HG02798 (cell line): ENCODE results near the gene TJP1.
"Not testable (repeated sequence)": the region's sequence is repeated elsewhere in the genome, so short reads cannot be mapped to it uniquely, and the experiment has no call there.

Experiments used
- ATAC-seq: cut with Tn5 transposase; IDR thresholded peaks from one replicate; pipeline ENCODE4 v1.9.1; 2021; ENCODE audit warnings: mild to moderate bottlenecking; ENCODE audit not compliant: unreplicated experiment, poor library complexity

TJP1 gene

DNA sequence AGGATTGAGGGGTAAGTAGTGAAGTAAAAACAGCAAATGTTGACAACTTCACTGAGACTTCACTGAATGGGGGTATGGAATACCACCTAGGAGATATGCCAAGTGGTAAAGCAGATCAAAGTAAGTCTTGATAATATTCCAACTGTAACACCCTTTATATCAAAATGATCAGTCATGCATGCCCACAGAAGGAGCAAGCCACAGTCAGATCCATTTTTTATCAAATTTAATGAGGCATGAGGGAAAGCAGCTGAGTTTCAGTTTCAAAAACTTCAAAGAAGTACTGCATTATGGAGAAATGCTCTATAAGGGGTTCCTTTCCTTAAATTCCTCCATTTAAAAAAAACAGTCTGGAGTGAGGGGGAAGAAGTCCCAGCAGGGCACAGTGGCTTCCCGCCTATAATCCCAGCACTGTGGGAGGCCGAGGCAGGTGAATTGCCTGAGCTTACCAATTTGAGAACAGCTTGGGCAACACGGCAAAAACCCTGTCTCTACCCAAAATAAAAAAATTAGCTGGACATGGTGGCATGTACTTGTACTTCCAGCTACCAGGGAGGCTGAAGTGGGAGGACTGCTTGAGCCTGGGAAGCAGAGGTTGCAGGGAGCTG is 56.9 kb downstream of the TJP1 start:
- ATAC-seq = no peak

DNA sequence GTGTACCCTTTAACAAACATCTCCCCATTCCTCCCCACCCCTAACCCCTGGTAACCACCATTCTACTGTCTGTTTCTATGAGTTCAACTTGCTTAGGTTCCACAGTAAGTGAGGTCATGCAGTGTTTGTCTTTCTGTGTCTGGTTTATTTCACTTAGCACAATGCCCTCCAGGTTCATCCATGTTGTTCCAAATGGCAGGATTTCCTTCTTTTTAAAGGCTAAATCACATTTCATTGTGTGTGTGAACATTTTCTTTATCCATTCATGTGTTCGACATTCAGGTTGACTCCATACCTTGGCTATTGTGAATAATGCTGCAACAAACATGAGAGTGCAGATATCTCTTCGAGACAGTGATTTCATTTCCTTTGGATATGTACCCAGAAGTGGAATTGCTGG is 62.7 kb downstream of the TJP1 start:
- no peak for ATAC-seq

DNA sequence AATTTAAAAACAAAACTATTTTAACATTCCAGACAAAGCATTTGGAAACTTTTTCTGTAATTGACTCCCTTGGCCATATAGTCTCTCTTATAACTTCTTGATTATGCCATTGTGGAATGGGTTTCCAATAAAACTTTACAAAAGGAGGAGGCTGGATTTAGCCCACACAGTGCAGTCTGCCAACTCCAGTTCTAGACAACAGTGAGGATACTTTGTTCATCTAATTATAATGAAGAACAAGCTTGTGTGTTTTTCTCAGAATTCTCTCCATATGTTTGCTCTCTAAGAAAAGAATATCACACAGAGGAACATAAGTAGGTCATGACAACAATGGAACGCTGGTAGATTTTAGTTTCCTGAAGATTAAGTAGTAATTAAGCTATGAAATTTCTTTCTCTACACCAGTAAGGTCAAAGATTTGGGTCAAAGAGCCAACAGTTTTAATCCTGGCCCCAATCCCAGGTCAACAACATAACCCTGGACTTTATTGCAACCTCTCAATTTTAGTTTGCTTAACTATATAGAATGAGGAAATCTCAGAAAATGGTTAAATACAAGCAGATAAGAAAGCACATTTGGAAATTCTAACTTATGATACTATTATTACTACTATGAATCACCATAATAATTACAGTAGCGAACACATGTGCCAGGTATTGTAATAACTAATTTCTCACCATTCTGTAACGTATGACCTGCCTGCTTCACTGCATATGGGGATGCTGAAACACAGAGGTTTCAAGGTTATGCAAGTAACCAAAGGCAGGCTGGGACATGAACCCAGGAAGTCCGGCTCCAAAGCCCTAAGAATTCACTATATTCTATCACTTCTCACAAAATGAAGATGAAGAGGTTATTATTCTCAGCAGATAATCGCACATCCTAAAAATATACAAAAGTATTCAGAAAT is 65.7 kb downstream of the TJP1 start:
- no peak for ATAC-seq

DNA sequence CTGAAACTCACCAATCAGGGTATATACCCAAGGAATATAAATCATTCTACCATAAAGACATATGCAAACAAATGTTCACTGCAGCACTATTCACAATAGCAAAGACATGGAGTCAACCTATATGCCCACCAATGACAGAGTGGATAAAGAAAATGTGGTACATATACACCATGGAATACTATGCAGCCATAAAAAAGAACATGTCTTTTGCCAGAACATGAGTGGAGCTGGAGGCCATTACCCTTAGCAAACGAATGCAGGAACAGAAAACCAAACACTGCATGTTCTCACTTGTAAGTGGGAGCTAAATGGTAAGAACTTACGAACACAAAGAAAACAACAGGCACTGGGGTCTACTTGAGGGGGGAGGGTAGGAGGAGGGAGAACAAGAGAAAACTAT is 68.3 kb downstream of the TJP1 start:
- not testable (repeated sequence) for ATAC-seq

DNA sequence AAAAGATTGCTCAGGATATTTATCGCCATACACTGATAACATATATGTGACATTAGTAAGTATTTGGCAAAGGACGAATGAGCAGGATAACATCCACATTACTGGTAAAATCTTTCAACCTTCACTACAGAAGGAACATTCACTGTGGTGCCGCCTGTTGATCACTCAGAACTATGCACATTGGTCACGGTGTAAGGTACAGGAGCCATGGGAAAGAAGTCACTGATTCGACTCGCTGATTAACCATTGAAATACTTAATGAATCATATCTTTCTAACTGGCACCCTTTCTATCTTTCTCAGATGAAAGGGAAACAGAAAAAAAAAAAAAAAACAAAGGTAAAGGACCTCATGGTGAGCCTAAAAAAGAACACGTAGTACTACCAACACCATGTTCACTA is 68.8 kb downstream of the TJP1 start:
- no peak for ATAC-seq

DNA sequence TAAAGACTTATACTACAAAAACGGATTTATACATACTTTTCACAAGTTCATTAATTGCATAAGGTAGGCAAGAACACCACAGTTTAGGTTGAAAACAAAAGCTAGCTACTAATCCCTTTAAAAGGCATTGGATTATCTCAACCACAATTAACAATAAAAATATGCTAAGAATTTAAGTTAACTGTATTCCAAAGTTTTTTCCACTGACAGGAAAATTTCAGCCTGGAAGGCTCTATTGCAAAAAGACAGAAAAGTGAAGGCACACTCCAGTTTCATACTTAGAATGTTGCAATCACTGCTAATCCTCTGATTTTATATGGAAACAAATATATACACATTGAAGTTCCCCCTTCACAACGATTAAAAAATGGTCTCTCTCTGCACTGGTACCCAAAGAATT is 71.5 kb downstream of the TJP1 start:
- no peak for ATAC-seq

DNA sequence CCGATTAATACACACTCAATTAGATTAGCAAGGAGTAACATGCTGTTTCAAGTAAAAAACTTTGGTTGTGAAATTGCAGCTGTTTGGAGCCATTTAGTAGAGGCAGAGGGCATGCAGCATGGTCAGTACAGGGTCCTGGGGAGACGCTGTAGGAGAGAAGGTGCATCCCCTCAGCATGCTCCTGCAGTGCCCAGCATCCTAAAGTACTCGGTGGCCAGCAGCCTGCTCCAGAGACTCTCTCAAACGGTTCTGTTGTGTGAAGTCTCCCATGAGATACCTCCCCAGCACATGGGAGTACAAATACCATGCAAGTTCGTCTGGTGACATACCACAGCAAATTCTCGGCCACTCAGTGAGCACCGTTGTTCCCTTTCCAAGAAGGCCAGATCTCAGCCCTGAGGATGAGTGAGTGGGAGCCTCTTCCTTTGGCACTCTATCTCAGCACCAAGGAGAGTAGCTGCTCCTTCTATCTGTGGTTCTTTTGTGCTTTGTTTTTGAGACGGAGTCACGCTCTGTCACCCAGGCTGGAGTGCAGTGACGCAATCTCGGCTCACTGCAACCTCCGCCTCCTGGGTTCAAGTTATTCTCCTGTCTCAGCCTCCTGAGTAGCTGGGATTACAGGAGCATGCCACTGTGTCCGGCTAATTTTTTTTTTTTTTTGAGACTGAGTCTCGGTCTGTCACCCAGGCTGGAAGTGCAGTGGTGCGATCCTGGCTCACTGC is 72.7 kb downstream of the TJP1 start:
- ATAC-seq = no peak

DNA sequence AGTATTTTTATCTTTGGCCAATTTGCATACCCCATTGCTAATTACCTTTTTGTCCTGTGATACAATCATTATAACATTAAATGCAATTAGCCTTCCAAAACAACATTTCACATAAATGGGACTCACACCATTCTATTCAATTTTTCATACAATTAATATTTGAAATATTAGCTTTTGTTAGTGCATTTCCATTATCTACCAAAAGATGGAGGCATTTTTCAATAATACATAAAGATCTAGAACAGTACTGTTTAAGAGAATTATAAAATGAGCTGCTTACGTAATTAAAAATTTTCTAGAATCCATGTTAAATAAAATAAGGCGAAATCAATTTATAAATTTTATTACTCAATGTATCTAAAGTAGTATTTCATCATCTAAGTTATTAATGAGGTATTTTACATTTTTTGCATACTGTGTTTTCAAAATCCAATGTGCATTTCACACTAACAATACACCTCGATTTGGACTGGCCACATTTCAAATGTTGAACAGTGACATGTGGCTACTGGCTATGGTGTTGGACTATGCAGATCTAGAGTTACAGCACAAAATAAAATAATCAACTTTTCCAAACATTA is 74.3 kb downstream of the TJP1 start:
- ATAC-seq = no peak

DNA sequence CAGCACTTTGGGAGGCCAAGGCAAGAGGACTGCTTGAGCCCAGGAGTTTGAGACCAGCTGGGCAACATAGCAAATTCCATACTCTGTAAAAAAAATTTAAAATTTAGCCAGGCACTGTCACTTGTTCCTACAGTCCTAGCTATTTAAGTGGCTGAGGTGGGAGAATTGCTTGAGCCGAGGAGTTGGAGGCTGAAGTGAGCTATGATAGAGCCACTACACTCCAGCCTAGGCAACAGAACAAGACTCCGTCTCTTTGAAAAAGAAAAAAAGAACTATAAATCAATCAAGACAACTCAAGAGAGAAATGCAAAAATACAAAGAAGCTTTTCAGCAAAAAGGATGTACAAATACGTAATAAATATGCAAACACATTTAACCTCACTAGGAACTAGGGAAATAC is 78.8 kb downstream of the TJP1 start:
- ATAC-seq = no peak

DNA sequence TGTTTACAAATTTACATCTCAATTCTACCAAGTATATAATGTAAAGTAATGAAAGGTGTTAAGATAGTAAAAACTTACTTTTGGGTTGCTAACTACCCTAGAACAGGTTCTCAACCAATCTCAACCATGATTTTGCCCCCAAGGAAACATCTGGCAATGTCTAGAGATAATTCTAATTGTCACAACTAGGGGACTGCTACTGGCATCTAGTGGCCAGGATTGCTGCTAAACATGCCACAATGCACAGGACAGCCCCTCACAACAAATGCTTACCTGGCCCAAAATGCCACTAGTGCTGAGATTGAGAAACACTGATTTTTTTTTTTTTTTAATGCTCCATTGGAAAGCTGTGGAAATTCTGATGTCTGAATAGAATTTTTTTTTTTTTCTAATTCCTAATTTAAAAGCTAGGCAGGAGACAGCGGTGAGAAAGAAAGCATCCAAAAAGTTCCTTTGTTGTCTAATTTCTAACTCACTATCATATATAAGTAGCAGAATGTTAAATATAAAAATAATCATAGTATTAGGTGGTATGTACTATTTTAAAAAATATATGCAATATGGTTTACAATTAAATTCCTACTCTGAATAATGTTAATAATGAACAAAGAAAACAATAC is 81.5 kb downstream of the TJP1 start:
- no peak for ATAC-seq

DNA sequence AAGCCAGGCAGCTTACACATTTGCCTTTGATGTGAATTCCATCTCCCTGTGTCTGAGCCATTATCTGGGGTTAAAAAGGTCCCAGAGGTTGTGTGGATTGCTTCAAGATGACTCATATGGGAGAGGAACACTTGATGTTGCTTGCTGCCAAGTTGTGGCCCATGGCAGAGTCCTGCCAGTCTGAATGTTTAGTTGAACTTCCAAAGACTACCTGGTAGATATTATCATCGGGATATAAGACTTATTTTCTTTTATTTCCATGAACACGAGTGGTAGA is 85.6 kb downstream of the TJP1 start:
- no peak for ATAC-seq

DNA sequence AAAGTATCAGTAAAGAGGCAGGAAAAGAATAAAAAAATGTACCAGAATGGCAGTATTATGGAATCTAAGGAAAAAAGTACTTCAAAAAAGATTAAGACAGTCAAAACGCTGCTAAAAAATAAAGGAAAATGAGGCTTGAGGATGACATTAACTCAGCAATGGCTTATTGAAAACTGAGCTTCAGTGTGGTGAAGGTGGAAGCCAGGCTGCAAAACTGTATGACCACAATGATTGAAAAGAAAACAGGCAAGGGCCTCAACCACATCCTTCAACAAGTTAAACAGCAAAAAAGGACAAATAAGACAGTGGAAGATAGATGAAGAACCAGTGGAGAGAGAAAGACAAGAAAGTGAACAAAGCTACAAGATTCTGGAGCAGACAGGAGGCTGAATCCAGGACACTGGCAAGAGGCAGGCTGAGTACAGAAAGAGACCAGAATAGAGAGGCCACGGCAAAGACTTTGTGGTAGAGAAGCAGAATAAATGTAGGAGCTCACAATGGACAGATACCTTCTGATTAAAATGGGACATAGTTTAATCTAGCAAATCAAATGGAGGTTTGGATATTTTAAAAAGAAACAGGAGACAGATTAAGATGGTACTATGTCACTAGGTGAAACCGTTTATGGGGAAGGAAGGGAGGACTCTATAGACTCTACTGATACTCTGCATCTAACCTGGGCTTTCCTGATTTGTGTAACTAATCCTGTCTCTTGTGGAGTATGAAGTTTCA is 86.1 kb downstream of the TJP1 start:
- ATAC-seq = peak; percentile 56

DNA sequence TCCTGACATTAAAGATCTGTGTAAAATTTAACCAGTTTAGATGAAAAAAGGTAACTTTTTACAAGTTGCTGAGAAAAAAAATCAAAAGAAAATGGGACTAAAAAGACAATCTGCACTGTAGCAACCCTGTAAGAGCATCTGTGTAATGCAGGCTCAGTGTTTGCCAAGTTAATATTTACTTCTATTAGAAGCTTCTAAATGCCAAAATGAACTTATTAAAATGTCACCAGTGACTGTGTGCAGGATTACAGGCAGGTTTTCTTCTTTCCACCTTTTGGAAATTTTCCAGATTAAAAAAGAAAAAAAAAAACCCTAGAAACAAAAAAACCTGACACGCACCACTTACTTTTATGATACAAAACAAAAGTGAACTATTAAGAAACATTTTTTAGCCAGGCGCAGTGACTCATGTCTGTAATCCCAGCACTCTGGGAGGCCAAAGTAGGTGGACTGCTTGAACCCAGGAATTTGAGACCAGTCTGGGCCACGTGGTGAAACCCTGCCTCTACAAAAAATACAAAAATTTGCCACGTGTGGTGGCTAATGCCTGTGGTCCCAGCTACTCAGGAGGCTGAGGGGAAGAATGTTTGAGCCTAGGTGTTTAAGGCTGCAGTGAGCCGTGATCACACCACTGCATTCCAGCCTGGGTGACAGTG is 87.2 kb downstream of the TJP1 start:
- ATAC-seq = no peak

DNA sequence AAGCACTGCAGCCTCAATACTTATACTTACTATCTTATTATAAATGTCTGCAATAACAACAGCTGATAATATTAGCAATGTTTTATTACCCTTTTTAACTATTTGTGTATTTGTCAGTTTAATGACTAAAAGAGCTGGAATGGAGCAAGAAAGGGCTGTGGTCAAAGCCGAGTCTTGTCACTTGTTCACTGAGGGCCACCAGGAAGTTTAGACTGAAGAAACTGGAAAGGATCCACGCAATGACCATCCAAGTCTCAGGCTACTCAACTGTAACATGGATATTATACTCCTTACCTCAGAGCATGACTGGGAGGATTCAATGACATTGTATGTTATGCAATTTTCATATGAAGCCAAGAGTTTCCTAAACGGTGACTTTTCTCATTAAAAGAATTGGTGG is 90.4 kb downstream of the TJP1 start:
- ATAC-seq = no peak

DNA sequence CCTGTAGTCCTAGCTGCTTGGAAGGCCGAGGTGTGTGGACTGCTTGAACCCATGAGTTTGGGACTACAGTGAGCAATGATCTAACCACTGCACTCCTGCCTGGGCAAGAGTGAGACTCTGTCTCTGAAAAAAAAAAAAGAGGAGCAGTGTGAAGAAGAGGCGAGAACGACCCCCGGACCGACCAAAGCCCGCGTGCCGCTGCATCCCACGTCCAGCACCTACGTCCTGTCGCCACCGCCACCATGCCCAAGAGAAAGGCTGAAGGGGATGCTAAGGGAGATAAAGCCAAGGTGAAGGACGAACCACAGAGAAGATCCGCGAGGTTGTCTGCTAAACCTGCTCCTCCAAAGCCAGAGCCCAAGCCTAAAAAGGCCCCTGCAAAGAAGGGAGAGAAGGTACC is 91.8 kb downstream of the TJP1 start:
- not testable (repeated sequence) for ATAC-seq

DNA sequence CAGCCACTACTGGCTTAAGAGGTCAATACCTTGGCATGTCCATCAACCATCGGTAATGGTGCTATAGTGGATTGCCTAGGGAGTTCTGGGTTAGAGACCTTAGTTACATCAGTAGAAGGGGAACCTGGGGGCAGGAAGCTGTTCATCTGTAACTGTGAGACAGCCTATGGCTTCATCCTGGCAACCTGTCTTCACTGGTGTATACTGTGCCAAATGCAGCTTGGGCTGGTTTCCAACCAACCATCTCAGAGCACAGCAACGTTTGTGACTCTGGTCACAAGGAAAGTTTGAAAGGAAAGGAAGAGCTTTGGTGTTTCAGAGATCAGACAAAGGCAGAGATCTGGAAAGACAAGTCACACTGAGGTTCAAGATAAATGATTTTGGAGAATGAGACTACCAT is 93.8 kb downstream of the TJP1 start:
- ATAC-seq = no peak

DNA sequence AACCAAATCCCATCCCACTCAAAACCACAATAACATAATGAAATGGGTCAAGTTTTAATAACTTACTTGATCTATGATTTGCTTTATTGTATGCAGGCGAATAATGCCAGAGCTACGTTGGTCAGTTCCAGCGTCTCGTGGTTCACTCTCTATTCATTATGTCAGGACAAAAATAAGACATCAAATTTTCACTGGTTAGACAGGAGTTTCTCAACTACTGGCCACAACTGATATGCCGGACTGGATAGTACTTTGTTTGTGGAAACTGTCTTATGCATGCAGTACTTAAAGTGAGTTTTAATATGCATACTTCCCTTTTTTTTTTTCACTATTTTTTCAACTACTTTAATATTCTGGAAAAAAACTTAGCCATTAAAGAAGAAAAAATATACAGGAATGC is 94.4 kb downstream of the TJP1 start:
- ATAC-seq = no peak

DNA sequence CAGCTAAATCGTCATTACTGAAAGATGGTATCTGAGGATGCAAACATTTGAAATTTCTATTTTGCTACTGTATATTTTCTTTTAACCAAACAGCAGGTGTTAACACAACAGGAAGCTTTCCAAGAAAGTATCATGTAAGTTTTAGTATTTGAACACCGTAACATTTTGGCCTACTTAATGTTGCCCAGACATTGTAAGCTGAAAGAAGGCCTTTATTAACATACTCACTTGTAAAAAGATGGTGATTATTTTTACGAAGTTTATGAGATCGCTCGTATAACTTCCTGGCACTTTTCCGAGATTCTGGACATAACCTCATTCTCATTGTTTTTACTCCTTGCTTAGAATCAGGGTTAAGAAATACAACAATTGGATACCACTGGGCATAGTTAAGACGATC is 95.7 kb downstream of the TJP1 start:
- ATAC-seq = no peak

DNA sequence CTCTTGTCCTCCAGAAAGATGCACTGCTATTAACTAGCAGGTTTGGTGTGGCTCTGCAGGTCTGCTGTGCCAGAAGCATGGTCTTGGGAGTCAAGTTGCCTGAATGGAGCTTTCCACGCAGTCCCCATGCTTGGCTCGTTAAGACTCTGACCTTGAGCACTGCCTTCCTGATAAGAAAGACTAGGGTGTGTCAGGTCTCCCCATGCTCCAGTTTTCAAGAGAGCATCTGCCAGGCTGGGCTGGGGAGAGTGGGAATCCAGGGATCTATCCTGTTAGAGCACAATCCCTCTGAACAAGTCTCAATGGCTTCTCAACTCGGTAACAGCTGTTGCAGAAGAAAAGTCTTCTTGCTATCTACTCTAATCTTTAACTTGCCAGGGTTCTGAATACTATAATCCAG is 98.2 kb downstream of the TJP1 start:
- no peak for ATAC-seq

DNA sequence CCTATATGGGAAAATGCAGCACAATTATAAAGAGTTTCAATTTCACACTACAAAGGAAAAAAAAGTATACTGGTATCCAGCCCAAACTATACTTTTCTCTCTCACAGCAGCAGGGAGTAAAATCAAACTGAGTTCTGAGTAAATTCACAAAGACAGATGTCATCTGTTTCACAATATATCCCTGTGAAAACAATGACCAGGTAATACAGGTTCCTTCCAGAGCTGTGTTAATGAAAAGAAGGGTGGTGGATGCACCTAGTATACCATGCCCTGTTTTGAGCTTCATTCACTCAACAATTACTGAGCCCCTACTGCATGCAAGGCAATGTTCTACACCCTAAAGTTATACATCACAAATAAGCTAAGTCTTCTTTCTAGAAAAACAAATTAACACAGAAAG is 108.5 kb downstream of the TJP1 start:
- ATAC-seq = no peak
